OCI-LY3 (cell line): ENCODE results near the gene CCL21.

ENCODE experiments used
- CTCF ChIP-seq: fragments of 200-600, 300-600 bp; sonication (generic); IDR thresholded peaks from 2 replicates; pipeline ENCODE4 v1.5.1; 2014; ENCODE audit warnings: antibody characterized with exemption, low read length, low read depth
- EZH2phosphoT487 ChIP-seq: fragments of 200-600 bp; shearing (Covaris generic); IDR thresholded peaks from 2 replicates; pipeline ENCODE4 v1.6.1; 2018; ENCODE audit warnings: antibody characterized with exemption, mixed run types, low read depth

- TF ChIP-seq CTCF (no peak), EZH2phosphoT487 (no peak)
Observed at GRCh38 chr9:34684816-34685215, 25.1 kb downstream of the CCL21 start.
